Upper lobe of left lung (tissue), 6 donors: ENCODE results near the gene RPLP2. TPM values are rescaled to one million over a fixed set of nuclear protein-coding genes. Genes with fewer than 3 reads are reported as not detected.

ENCODE experiments used
- ATAC-seq, 2 donors: fragments of 200-7000 bp; cut with Tn5 transposase; one replicate each; pipeline ENCODE4 v1.9.1; 2022; ENCODE audit warnings: mild to moderate bottlenecking in 2 of 2, moderate library complexity in 2 of 2; ENCODE audit not compliant: low FRiP score in 2 of 2
- DNase-seq, 2 donors: peaks; one replicate each; pipeline ENCODE4 v3.0.0-alpha.2; 2019 to 2020
- H3K27ac ChIP-seq, 4 donors: fragments of 200-600 bp; sonication (generic); one replicate each; pipeline ENCODE4 v1.5.1; 2016 to 2019
- H3K27me3 ChIP-seq, 4 donors: fragments of 200-600 bp; sonication (generic); one replicate each; pipeline ENCODE4 v1.5.1; 2017 to 2019
- H3K36me3 ChIP-seq, 4 donors: fragments of 200-600 bp; sonication (generic); one replicate each; pipeline ENCODE4 v1.5.1; 2016 to 2019
- H3K4me1 ChIP-seq, 4 donors: fragments of 200-600 bp; sonication (generic); one replicate each; pipeline ENCODE4 v1.5.1; 2018 to 2019
- H3K4me3 ChIP-seq, 4 donors: fragments of 200-600 bp; sonication (generic); one replicate each; pipeline ENCODE4 v1.5.1; 2017 to 2019; ENCODE audit warnings: mild to moderate bottlenecking in 2 of 4, moderate library complexity in 1 of 4
- H3K9me3 ChIP-seq, 4 donors: fragments of 200-600 bp; sonication (generic); one replicate each; pipeline ENCODE4 v1.5.1; 2018 to 2019
- EP300 ChIP-seq, 4 donors: sonication (generic); formaldehyde crosslinking; IDR thresholded peaks; one replicate each; pipeline ENCODE4 v1.5.1; 2017; ENCODE audit warnings: antibody characterized with exemption in 4 of 4, control low read depth in 2 of 4
- POLR2A ChIP-seq, 4 donors: fragments of 450-650 bp; IDR thresholded peaks; one replicate each; pipeline ENCODE4 v1.5.1; 2016 to 2017; ENCODE audit warnings: antibody characterized with exemption in 4 of 4, mild to moderate bottlenecking in 2 of 4
- POLR2AphosphoS5 ChIP-seq, 2 donors: sonication (generic); formaldehyde crosslinking; IDR thresholded peaks; one replicate each; pipeline ENCODE4 v1.5.1; 2017; ENCODE audit warnings: antibody characterized with exemption in 2 of 2
- WGBS, 2 donors: methylation state at CpG; one replicate each; pipeline ENCODE4 v1.1.5; 2017 to 2018; 5-methylcytosine and 5-hydroxymethylcytosine counted together
- total RNA-seq, 6 donors: library from RNA; depleted of rRNA in 4 of 6; stranded (reverse); fragments of >200 nt in 4 of 6; gene quantifications; one replicate each; pipeline versions ENCODE4 v1.1.0 to v1.2.1, GENCODE V29; 2016 to 2021
- TF ChIP-seq, protein P1 (sequence below), 6 experiments: fragments of 450-650 bp in 4 of 6; fragments of 200-600 bp in 2 of 6; sonication (generic) in 2 of 6; IDR thresholded peaks; one replicate each; pipeline ENCODE4 v1.5.1; 2016 to 2019; ENCODE audit warnings: antibody characterized with exemption in 6 of 6
- donor health status: DM: no; HTN: no; CAD: no; lungs with moderate emphysema.
- donor health status: DM: no; HTN: yes; CAD: no; lungs with severe emphysema.

RPLP2 gene
- total RNA-seq: 1,000 to 10,000 TPM in 2 of 6 donors, 100 to 1,000 TPM in 4; 451 to 1,926 (median 773) TPM

DNA sequence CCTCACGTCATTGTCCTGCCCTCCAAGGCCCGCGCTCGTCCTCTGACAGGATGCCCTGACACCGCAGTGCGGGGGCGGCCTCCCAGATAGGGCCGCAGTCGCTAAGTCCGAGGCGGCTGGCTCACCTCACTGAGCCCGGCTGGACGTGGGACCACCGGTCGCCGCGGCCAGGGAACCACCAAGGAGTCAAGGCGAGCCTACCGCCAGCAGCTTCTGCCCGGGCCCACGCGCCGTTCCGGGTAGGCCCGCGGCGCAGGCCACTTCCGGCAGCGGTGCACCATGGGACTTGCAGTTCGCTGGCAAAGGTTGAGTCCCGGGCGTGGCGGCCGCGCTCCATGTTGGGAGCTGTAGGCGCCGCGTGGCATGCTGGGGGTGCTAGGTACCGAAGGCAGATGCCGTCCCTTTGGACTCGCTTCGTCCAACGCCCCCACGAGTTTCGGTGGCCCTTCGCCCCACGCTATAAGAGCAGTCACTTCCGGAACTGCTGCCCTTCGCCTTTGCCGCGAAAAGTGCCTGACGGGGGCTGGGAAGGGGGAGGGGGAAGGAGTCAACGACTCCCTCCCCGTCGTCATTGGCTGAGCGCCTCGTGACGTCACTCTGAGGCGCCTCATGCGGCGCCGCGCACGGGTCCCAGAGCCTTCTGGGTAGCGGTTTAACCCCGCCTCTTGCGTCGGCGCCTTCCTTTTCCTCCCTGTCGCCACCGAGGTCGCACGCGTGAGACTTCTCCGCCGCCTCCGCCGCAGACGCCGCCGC lies at the start of gene RPLP2:
Gene RPLP2, plus strand, starts transcription at position 681 of the 753 bp plus-strand sequence. CDS start 268 bp downstream, outside the sequence.
- peak; percentile 98 to 99 for DNase-seq
- peak within 1 kb of the TSS; percentile 93 to 98 (median 95) for H3K27ac ChIP-seq
- H3K9me3 ChIP-seq: no peaks in the 10 kb centered on the region
- peaks cover 0 to 31% (median 21%) of the 10 kb centered on the region in 4 donors for H3K36me3 ChIP-seq
- TF ChIP-seq EP300 (IDR thresholded peaks at IDR 0.05) (peak in 1 of 4 donors; percentile 65), POLR2AphosphoS5 (IDR thresholded peaks at IDR 0.05) (peak; percentile 93 to 97), POLR2A (IDR thresholded peaks at IDR 0.05) (peak; percentile 67 to 91 (median 86))
- TF ChIP-seq, protein P1, sequence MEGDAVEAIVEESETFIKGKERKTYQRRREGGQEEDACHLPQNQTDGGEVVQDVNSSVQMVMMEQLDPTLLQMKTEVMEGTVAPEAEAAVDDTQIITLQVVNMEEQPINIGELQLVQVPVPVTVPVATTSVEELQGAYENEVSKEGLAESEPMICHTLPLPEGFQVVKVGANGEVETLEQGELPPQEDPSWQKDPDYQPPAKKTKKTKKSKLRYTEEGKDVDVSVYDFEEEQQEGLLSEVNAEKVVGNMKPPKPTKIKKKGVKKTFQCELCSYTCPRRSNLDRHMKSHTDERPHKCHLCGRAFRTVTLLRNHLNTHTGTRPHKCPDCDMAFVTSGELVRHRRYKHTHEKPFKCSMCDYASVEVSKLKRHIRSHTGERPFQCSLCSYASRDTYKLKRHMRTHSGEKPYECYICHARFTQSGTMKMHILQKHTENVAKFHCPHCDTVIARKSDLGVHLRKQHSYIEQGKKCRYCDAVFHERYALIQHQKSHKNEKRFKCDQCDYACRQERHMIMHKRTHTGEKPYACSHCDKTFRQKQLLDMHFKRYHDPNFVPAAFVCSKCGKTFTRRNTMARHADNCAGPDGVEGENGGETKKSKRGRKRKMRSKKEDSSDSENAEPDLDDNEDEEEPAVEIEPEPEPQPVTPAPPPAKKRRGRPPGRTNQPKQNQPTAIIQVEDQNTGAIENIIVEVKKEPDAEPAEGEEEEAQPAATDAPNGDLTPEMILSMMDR (IDR thresholded peaks at IDR 0.05): peak in 4 of 6 experiments; percentile 7 to 50 (median 22)
- H3K27me3 ChIP-seq: no peaks in the 10 kb centered on the region
- peak; percentile 95 to 97 for ATAC-seq
- H3K4me1 ChIP-seq: peaks cover 24 to 47% (median 35%) of the 10 kb centered on the region in 4 donors
- 0% methylated on average over 43 of the region's 81 CpGs; no CpG with 5 or more reads in 1 of the 2 donors for WGBS, 2 donors
- H3K4me3 ChIP-seq: peak within 1 kb of the TSS; percentile 73 to 99 (median 90)

DNA sequence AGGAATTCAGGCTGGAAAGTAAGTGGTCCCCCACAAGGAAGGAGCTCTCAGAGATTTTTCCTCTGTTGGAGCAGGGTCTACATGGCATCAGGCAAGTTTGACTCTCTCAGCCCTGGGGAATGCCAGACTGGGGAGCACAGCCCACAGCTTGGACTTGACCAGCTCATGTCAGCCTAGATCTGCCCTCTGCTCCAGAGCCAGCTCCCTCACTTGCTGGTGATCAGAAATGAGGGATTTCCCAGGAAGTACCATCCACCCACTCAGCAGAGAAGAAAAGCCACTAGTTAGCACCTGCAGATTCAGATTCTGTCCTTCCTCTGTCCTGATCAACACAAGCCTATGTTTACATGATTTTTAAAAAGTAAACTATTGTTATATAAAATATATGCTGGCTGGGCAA lies 49.5 kb upstream of the RPLP2 start:
- Histone ChIP-seq H3K4me3 (no peak overlapping the region), H3K9me3 (no peaks in the 10 kb centered on the region), H3K27me3 (no peaks in the 10 kb centered on the region), H3K36me3 (peaks cover 36 to 95% (median 84%) of the 10 kb centered on the region in 4 donors), H3K27ac (no peak overlapping the region), H3K4me1 (peaks cover 0 to 10% (median 7%) of the 10 kb centered on the region in 4 donors)
- DNase-seq (no peak), ATAC-seq (no peak)
- TF ChIP-seq, protein P1 (IDR thresholded peaks at IDR 0.05): no peak
- TF ChIP-seq POLR2A (IDR thresholded peaks at IDR 0.05) (no peak), POLR2AphosphoS5 (IDR thresholded peaks at IDR 0.05) (no peak), EP300 (IDR thresholded peaks at IDR 0.05) (no peak)

DNA sequence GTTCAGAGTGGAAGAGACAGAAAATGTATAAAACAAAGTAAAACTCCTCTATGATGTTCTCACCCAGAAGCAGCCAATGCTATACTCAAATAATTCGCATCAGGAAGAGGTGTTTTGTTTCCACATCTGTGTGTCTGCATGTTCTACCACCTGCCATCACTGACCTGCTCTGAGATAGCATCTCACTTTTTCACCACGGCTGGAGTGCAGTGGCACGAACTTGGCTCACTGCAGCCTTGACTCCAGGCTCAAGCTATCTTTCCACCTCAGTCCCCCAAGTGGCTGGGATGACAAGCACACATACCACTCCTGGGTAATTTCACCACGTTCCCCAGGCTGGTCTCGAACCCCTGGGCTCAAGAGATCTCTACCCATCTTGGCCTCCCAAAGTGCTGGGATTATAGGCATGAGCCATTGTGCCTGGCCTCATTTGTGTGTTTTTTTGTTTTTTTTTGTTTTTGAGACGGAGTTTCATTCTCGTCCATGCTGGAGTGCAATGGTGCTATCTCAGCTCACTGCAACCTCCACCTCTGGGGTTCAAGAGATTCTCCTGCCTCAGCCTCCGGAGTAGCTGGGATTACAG lies 48.1 kb upstream of the RPLP2 start:
- no peak for ATAC-seq
- peaks cover 0 to 7% (median 6%) of the 10 kb centered on the region in 4 donors for H3K4me1 ChIP-seq
- no peak overlapping the region for H3K4me3 ChIP-seq
- H3K36me3 ChIP-seq: peaks cover 36 to 95% (median 82%) of the 10 kb centered on the region in 4 donors
- DNase-seq: no peak
- TF ChIP-seq, protein P1 (IDR thresholded peaks at IDR 0.05): no peak
- TF ChIP-seq EP300 (IDR thresholded peaks at IDR 0.05) (no peak), POLR2AphosphoS5 (IDR thresholded peaks at IDR 0.05) (no peak), POLR2A (IDR thresholded peaks at IDR 0.05) (no peak)
- no peaks in the 10 kb centered on the region for H3K27me3 ChIP-seq
- no peak overlapping the region for H3K27ac ChIP-seq
- H3K9me3 ChIP-seq: no peaks in the 10 kb centered on the region
- 92 to 93% methylated on average over 8 of the region's 8 CpGs for WGBS, 2 donors

DNA sequence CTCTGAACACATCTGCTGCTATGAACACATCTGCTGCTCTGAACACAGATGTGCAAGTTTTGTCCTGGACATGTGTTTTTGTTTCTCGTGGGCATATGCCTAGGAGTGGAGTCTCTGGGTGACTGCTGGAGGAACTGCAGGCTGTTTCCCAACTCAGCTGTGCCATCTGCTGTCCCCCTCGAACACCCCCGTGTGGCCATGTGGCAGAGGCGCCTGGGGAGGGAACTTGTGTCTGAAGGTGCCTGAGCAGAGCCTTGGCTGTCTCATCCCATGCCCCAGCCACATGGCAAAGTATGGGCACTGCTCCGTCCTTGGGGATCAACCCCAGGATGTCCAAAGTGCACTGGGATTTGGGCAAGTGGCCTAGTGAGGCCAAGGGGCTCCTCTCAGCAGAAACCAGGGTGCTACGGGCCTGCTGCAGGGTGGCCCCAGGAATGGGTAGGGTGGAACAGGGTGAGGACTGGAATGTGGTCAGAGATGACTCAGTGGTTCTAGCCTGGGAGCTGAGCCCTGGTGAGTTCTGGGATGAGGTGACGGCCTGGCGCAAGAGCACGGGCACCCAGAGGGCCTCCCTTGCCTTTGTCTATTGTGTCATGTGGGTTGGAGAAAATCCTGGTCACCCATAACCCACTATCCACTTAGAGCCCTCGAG lies 47.2 kb upstream of the RPLP2 start:
- Histone ChIP-seq H3K4me3 (no peak overlapping the region), H3K36me3 (peaks cover 36 to 89% (median 74%) of the 10 kb centered on the region in 4 donors), H3K27me3 (no peaks in the 10 kb centered on the region), H3K27ac (peak overlapping the region in 3 of 4 donors; percentile 32 to 35 (median 35)), H3K9me3 (no peaks in the 10 kb centered on the region), H3K4me1 (peaks cover 0 to 7% (median 6%) of the 10 kb centered on the region in 4 donors)
- TF ChIP-seq, protein P1 (IDR thresholded peaks at IDR 0.05): peak in 3 of 6 experiments; percentile 21 to 37 (median 26)
- TF ChIP-seq POLR2A (IDR thresholded peaks at IDR 0.05): no peak
- 44 to 50% methylated on average over 1 to 10 of the region's 10 CpGs for WGBS, 2 donors
- ATAC-seq (peak; percentile 46 to 82), DNase-seq (peak in 1 of 2 donors; percentile 76)
